Loucy (cell line): Measurements from ENCODE around the gene CENPX.

ENCODE experiments used
- H2AFZ ChIP-seq: fragments of 200-600 bp; sonication (generic); 2 replicates; pipeline ENCODE4 v1.6.0; 2016; ENCODE audit warnings: antibody characterized with exemption, mild to moderate bottlenecking, low read length, moderate library complexity
- H3F3A ChIP-seq: fragments of 200-600 bp; 2 replicates; pipeline ENCODE4 v1.6.0; 2016; ENCODE audit warnings: antibody characterized with exemption, low read depth, mild to moderate bottlenecking
- H3K27me3 ChIP-seq: fragments of 200-600 bp; sonication (generic); 2 replicates; pipeline ENCODE4 v1.6.1; 2014; ENCODE audit warnings: low read length, mild to moderate bottlenecking; ENCODE audit not compliant: insufficient read depth, poor library complexity, severe bottlenecking
- H3K36me3 ChIP-seq: fragments of 200-600 bp; sonication (generic); 2 replicates; pipeline ENCODE4 v1.6.1; 2016; ENCODE audit warnings: low read length; ENCODE audit not compliant: insufficient read depth
- H3K4me1 ChIP-seq: fragments of 200-600 bp; sonication (generic); 2 replicates; pipeline ENCODE4 v1.5.1; 2014; ENCODE audit warnings: low read length, mild to moderate bottlenecking; ENCODE audit not compliant: insufficient read depth, poor library complexity, severe bottlenecking
- H3K4me2 ChIP-seq: fragments of 200-600 bp; sonication (generic); 2 replicates; pipeline ENCODE4 v1.6.0; 2014; ENCODE audit warnings: antibody characterized with exemption, low read length, low read depth, mild to moderate bottlenecking; ENCODE audit not compliant: poor library complexity, severe bottlenecking
- H3K4me3 ChIP-seq: fragments of 200-600 bp; sonication (generic); 2 replicates; pipeline ENCODE4 v1.5.1; 2014; ENCODE audit warnings: low read length, mild to moderate bottlenecking, mixed read lengths; ENCODE audit not compliant: poor library complexity, severe bottlenecking
- H3K79me2 ChIP-seq: fragments of 200-600 bp; sonication (generic); 2 replicates; pipeline ENCODE4 v1.6.1; 2014; ENCODE audit warnings: low read length; ENCODE audit not compliant: insufficient read depth
- H3K9ac ChIP-seq: fragments of 200-600 bp; sonication (generic); 2 replicates; pipeline ENCODE4 v1.6.0; 2014; ENCODE audit warnings: mild to moderate bottlenecking, low read depth, low read length, moderate library complexity; ENCODE audit not compliant: poor library complexity, severe bottlenecking
- H3K9me2 ChIP-seq: fragments of 200-600 bp; sonication (generic); replicated peaks from 2 replicates; pipeline ENCODE4 v1.6.1; 2016; ENCODE audit warnings: low read depth, low read length, mixed read lengths
- H3K9me3 ChIP-seq: fragments of 200-600 bp; sonication (generic); 2 replicates; pipeline ENCODE4 v1.6.1; 2014; ENCODE audit warnings: mild to moderate bottlenecking, antibody characterized with exemption, low read length, low read depth; ENCODE audit not compliant: insufficient read depth
- H4K20me1 ChIP-seq: fragments of 200-600 bp; sonication (generic); 2 replicates; pipeline ENCODE4 v1.6.0; 2014; ENCODE audit warnings: antibody characterized with exemption, low read length, mild to moderate bottlenecking; ENCODE audit not compliant: insufficient read depth, poor library complexity, severe bottlenecking
- CTCF ChIP-seq: fragments of 200-600 bp; sonication (generic); conservative IDR thresholded peaks from 2 replicates; pipeline ENCODE4 v1.5.1; 2014; ENCODE audit warnings: mild to moderate bottlenecking, antibody characterized with exemption, low read length
- EZH2phosphoT487 ChIP-seq: fragments of 200-600 bp; IDR thresholded peaks from 2 replicates; pipeline ENCODE4 v1.6.1; 2018; ENCODE audit warnings: antibody characterized with exemption, mild to moderate bottlenecking, moderate library complexity, borderline replicate concordance

CENPX gene

DNA sequence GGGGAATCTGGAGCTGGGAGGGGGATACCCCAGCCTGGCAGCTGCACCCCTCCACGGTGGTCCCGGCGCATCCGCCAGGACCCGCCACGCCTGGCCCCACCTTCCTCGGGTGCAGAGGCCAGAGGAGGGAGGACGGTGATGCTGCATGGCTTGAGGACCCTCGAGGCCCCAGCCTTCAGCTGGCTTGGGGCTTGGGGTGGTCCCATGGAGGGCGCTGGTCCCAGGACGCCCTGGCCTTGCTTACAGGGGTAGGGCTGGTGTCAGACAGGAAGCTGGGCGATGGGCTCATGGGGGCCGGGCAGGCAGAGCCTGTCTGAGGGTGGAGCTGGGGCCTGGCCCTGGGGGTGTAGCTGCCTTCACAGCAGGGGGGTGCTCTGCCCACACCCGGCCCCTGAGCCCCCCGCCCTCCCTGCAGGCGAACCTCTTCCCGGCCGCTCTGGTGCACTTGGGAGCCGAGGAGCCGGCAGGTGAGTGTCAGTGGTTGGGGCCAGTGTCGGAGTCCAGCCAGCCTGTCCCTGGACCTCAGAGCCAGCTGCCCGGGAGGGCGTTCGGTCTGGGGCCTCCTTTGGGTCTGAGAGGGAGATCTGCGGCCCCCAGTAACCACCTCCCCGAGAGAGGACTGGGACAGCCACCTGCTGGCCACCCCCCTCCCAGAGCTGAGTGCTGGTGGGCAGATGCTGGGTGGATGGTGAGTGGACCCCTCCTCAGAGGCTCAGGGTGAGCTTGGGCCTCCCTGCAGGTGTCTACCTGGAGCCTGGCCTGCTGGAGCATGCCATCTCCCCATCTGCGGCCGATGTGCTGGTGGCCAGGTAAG is 6.4 kb downstream of the CENPX start:
- Histone ChIP-seq H3K9me2 (no peaks in the 10 kb centered on the region), H3F3A (no peaks in the 10 kb centered on the region), H3K79me2 (peaks cover under 1% of the 10 kb centered on the region; the same call in 1 of the 2 replicates), H3K27me3 (no peaks in the 10 kb centered on the region), H3K36me3 (no peaks in the 10 kb centered on the region), H3K9ac (no peak overlapping the region), H2AFZ (no peak overlapping the region), H3K4me2 (no peak overlapping the region), H3K4me3 (no peak overlapping the region), H3K4me1 (peaks cover 4% of the 10 kb centered on the region), H3K9me3 (no peaks in the 10 kb centered on the region), H4K20me1 (peaks cover 12% of the 10 kb centered on the region)
- TF ChIP-seq EZH2phosphoT487 (no peak), CTCF (no peak)

DNA sequence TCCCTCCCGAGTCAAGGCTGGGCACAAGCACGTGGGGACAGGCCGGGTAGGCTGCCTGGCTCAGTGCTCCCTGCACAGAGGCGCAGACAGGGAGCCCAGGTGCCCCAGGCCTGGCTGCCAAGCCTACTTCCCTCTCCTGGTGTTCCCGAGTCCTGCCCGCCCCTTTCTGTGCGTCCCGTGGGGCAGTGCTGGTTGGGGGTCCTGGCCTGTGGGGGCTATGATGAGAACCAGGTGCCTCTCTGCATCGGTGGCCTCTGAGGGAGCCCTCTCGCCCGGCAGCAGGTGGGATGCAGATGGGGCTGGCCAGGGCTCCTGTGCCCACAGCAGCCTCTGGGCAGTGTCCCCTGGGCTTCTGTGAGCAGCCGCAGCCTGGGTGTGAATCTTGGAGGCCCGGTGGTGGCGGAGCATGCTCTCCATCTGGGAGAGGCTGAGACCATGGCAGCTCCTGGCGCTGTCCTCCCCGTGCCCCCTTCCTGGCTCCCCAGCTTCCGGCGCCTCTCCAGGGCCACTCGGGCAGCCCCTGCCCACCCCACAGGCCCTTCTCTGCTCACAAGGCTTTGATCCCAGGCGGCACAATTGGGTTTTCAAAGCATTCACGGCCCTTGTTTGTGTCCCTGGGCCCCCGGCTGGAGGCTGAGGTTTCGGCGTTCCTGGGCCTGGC is 7.2 kb downstream of the CENPX start:
- Histone ChIP-seq H3K4me1 (no peaks in the 10 kb centered on the region), H4K20me1 (peaks cover 4% of the 10 kb centered on the region), H3F3A (no peaks in the 10 kb centered on the region), H3K79me2 (no peaks in the 10 kb centered on the region), H3K27me3 (no peaks in the 10 kb centered on the region), H3K4me2 (no peak overlapping the region), H3K36me3 (no peaks in the 10 kb centered on the region), H3K9me2 (no peaks in the 10 kb centered on the region), H2AFZ (no peak overlapping the region), H3K4me3 (no peak overlapping the region), H3K9ac (no peak overlapping the region), H3K9me3 (no peaks in the 10 kb centered on the region)
- TF ChIP-seq EZH2phosphoT487 = no peak
- TF ChIP-seq CTCF = no peak

DNA sequence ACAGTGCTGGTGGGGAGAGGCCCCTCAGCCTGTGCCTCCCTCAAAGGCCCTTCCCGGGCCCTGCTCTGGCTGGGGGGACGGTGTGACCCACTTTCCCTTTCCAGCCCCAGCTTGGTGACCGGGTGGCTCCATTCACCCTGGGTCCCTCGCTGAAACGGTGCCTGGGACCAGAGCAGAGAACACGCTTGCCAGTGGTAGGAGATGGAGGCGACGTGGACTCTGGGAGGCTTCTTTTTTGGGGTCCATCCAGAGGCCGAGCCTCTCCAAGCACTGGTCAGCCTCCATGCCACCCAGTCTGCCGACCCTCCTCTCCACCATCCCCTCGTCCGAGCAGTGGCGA is 7.7 kb downstream of the CENPX start:
- Histone ChIP-seq H3K9me3 (no peaks in the 10 kb centered on the region), H3K36me3 (no peaks in the 10 kb centered on the region), H3K9me2 (no peaks in the 10 kb centered on the region), H3K79me2 (no peaks in the 10 kb centered on the region), H3K9ac (no peak overlapping the region), H3K4me2 (no peak overlapping the region), H4K20me1 (no peaks in the 10 kb centered on the region), H3K4me1 (no peaks in the 10 kb centered on the region), H3K27me3 (no peaks in the 10 kb centered on the region), H3K4me3 (no peak overlapping the region), H2AFZ (no peak overlapping the region), H3F3A (no peaks in the 10 kb centered on the region)
- no peak for TF ChIP-seq EZH2phosphoT487
- no peak for TF ChIP-seq CTCF
